ENCODE measurements around the gene RFWD3.
"Not testable (repeated sequence)": the region's sequence is repeated elsewhere in the genome, so short reads cannot be mapped to it uniquely, and the experiment has no call there.

The RFWD3 gene

GRCh38 chr16:74657870-74658642 lies 8.6 kb downstream of the RFWD3 start:
- H3K4me1 ChIP-seq: peaks cover 46 to 82% (median 67%) of the 10 kb centered on the region in 10 experiments
- H3K27ac ChIP-seq: peak overlapping the region in 6 of 11 experiments; percentile 7 to 32 (median 22); a peak in 7 of 22 replicates
- peaks cover 39 to 100% (median 100%) of the 10 kb centered on the region in 11 experiments; a peak in 21 of 22 replicates for H4K20me1 ChIP-seq
- no peak for TF ChIP-seq Cebpa-rat (IDR thresholded peaks at IDR 0.05)
- peak overlapping the region in 5 of 10 experiments; percentile 13 to 40 (median 16); a peak in 5 of 20 replicates for H3K4me3 ChIP-seq
- peaks cover 64 to 100% (median 100%) of the 10 kb centered on the region in 11 experiments for H3K36me3 ChIP-seq
- H3K9ac ChIP-seq: peak overlapping the region in 6 of 11 experiments; percentile 8 to 34 (median 14); a peak in 5 of 22 replicates
- no peaks in the 10 kb centered on the region for H3K27me3 ChIP-seq
- peak overlapping the region; percentile 42 to 86 (median 72) for H3K4me2 ChIP-seq
- H3K9me3 ChIP-seq (replicated peaks in 1 of 11): no peaks in the 10 kb centered on the region

GRCh38 chr16:74654536-74655050 lies 12.1 kb downstream of the RFWD3 start:
- Histone ChIP-seq H3K4me1 (peaks cover 28 to 63% (median 46%) of the 10 kb centered on the region in 10 experiments), H3K4me3 (no peak overlapping the region), H3K9ac (0 out of 22 replicates have a peak overlapping the region, but pooled peaks of 2 of the 11 experiments have one; percentile 6 to 21), H3K9me3 (replicated peaks in 1 of 11) (no peaks in the 10 kb centered on the region), H3K36me3 (peaks cover 63 to 100% (median 99%) of the 10 kb centered on the region in 11 experiments), H3K27me3 (no peaks in the 10 kb centered on the region), H3K4me2 (peak overlapping the region in 6 of 11 experiments; percentile 8 to 34 (median 16); a peak in 5 of 22 replicates), H3K27ac (no peak overlapping the region), H4K20me1 (peaks cover 52 to 100% (median 100%) of the 10 kb centered on the region in 11 experiments; a peak in 21 of 22 replicates)
- no peak for TF ChIP-seq Cebpa-rat (IDR thresholded peaks at IDR 0.05)

GRCh38 chr16:74652883-74653282 lies 13.8 kb downstream of the RFWD3 start:
- H3K9ac ChIP-seq: not testable (repeated sequence)

GRCh38 chr16:74652249-74652648 lies 14.4 kb downstream of the RFWD3 start:
- Histone ChIP-seq H3K27ac (no peak overlapping the region), H3K4me3 (no peak overlapping the region), H4K20me1 (peaks cover 35 to 100% (median 99%) of the 10 kb centered on the region in 11 experiments; a peak in 21 of 22 replicates), H3K4me1 (peaks cover 5 to 39% (median 23%) of the 10 kb centered on the region in 10 experiments; a peak in 16 of 20 replicates), H3K27me3 (no peaks in the 10 kb centered on the region), H3K4me2 (no peak overlapping the region), H3K9ac (peak overlapping the region in 1 of 11 experiments; percentile 6; a peak in 3 of 22 replicates), H3K9me3 (replicated peaks in 1 of 11) (no peaks in the 10 kb centered on the region), H3K36me3 (peaks cover 73 to 100% (median 99%) of the 10 kb centered on the region in 11 experiments)
- TF ChIP-seq Cebpa-rat (IDR thresholded peaks at IDR 0.05): no peak

More at GRCh38 chr16:74652883-74653282, 13.8 kb downstream of the RFWD3 start:
- Histone ChIP-seq H3K36me3 (peaks cover 66 to 100% (median 99%) of the 10 kb centered on the region in 11 experiments), H4K20me1 (peaks cover 41 to 100% (median 99%) of the 10 kb centered on the region in 11 experiments; a peak in 21 of 22 replicates), H3K4me2 (peak overlapping the region in 5 of 11 experiments; percentile 0 to 26 (median 6); a peak in 3 of 22 replicates), H3K4me1 (peaks cover 11 to 46% (median 29%) of the 10 kb centered on the region in 10 experiments; a peak in 19 of 20 replicates)
- H3K27me3 ChIP-seq; H3K9me3 ChIP-seq (replicated peaks in 1 of 11); H3K27ac ChIP-seq; H3K4me3 ChIP-seq: not testable (repeated sequence)

GRCh38 chr16:74651841-74652240 lies 14.8 kb downstream of the RFWD3 start:
- Histone ChIP-seq H3K27ac (no peak overlapping the region), H3K9ac (peak overlapping the region in 1 of 11 experiments; percentile 6; a peak in 3 of 22 replicates), H3K4me2 (no peak overlapping the region), H3K27me3 (no peaks in the 10 kb centered on the region), H3K9me3 (replicated peaks in 1 of 11) (no peaks in the 10 kb centered on the region), H3K4me3 (no peak overlapping the region), H3K4me1 (peaks cover 4 to 35% (median 20%) of the 10 kb centered on the region in 10 experiments; a peak in 13 of 20 replicates), H3K36me3 (peaks cover 77 to 100% (median 99%) of the 10 kb centered on the region in 11 experiments), H4K20me1 (peaks cover 34 to 100% (median 98%) of the 10 kb centered on the region in 11 experiments; a peak in 21 of 22 replicates)
- TF ChIP-seq Cebpa-rat (IDR thresholded peaks at IDR 0.05): no peak

- H4K20me1 ChIP-seq: peaks cover 30 to 100% (median 98%) of the 10 kb centered on the region in 11 experiments; a peak in 21 of 22 replicates
- H3K36me3 ChIP-seq: peaks cover 78 to 100% (median 99%) of the 10 kb centered on the region in 11 experiments
- H3K4me2 ChIP-seq: no peak overlapping the region
- H3K27ac ChIP-seq: no peak overlapping the region
- no peak overlapping the region for H3K4me3 ChIP-seq
- no peaks in the 10 kb centered on the region for H3K27me3 ChIP-seq
- no peak for TF ChIP-seq Cebpa-rat (IDR thresholded peaks at IDR 0.05)
- no peaks in the 10 kb centered on the region for H3K9me3 ChIP-seq (replicated peaks in 1 of 11)
- peak overlapping the region in 1 of 11 experiments; percentile 6; a peak in 1 of 22 replicates for H3K9ac ChIP-seq
- peaks cover 0 to 30% (median 17%) of the 10 kb centered on the region in 10 experiments; a peak in 13 of 20 replicates for H3K4me1 ChIP-seq
These were observed 15.6 kb downstream of the RFWD3 start for GRCh38 chr16:74650966-74651567.

GRCh38 chr16:74649839-74650504 lies 16.7 kb downstream of the RFWD3 start:
- H3K36me3 ChIP-seq: peaks cover 84 to 100% (median 99%) of the 10 kb centered on the region in 11 experiments
- no peak overlapping the region for H3K9ac ChIP-seq
- no peak overlapping the region for H3K4me2 ChIP-seq
- H4K20me1 ChIP-seq: peaks cover 28 to 100% (median 98%) of the 10 kb centered on the region in 11 experiments; a peak in 21 of 22 replicates
- no peaks in the 10 kb centered on the region for H3K9me3 ChIP-seq (replicated peaks in 1 of 11)
- H3K27ac ChIP-seq: no peak overlapping the region
- no peak overlapping the region for H3K4me3 ChIP-seq
- no peak for TF ChIP-seq Cebpa-rat (IDR thresholded peaks at IDR 0.05)
- no peaks in the 10 kb centered on the region for H3K27me3 ChIP-seq
- H3K4me1 ChIP-seq: peaks cover 0 to 25% (median 15%) of the 10 kb centered on the region in 10 experiments; a peak in 13 of 20 replicates

- H3K4me1 ChIP-seq: no peaks in the 10 kb centered on the region
- peaks cover 0 to 91% (median 53%) of the 10 kb centered on the region in 11 experiments; a peak in 18 of 22 replicates for H4K20me1 ChIP-seq
These were observed 24.7 kb downstream of the RFWD3 start for GRCh38 chr16:74641969-74642368.

More at GRCh38 chr16:74641969-74642368, 24.7 kb downstream of the RFWD3 start:
- no peaks in the 10 kb centered on the region for H3K9me3 ChIP-seq (replicated peaks in 1 of 11)
- peaks cover 96 to 100% (median 100%) of the 10 kb centered on the region in 11 experiments for H3K36me3 ChIP-seq
- H3K27ac ChIP-seq: no peak overlapping the region
- H3K27me3 ChIP-seq: no peaks in the 10 kb centered on the region
- TF ChIP-seq Cebpa-rat (IDR thresholded peaks at IDR 0.05): no peak
- no peak overlapping the region for H3K4me3 ChIP-seq
- no peak overlapping the region for H3K4me2 ChIP-seq
- no peak overlapping the region for H3K9ac ChIP-seq
